ENCODE measurements around the gene TTC3.
"Not testable (repeated sequence)": the region's sequence is repeated elsewhere in the genome, so short reads cannot be mapped to it uniquely, and the experiment has no call there.

Gene TTC3

GRCh38 chr21:37098751-37099150 is 25.7 kb downstream of the TTC3 start:
- DNase-seq (ENCODE audit: low spot score): no peak

GRCh38 chr21:37100316-37100715 is 27.3 kb downstream of the TTC3 start:
- no peak for DNase-seq (ENCODE audit: low spot score)

GRCh38 chr21:37101384-37101783 is 28.3 kb downstream of the TTC3 start:
- DNase-seq (ENCODE audit: low spot score): no peak

- not testable (repeated sequence) for DNase-seq (ENCODE audit: low spot score)
Observed at GRCh38 chr21:37102746-37103145, 29.7 kb downstream of the TTC3 start.

GRCh38 chr21:37106998-37107397 is 33.9 kb downstream of the TTC3 start:
- DNase-seq (ENCODE audit: low spot score): no peak

DNA sequence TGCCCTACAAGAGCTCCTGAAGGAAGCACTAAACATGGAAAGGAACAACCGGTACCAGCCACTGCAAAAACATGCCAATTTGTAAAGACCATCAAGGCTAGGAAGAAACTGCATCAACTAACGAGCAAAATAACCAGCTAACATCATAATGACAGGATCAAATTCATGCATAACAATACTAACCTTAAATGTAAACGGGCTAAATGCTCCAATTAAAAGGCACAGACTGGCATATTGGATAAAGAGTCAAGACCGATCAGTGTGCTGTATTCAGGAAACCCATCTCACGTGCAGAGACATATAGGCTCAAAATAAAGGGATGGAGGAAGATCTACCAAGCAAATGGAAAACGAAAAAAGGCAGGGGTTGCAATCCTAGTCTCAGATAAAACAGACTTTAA is 38.0 kb downstream of the TTC3 start:
- DNase-seq (ENCODE audit: low spot score): not testable (repeated sequence)

DNA sequence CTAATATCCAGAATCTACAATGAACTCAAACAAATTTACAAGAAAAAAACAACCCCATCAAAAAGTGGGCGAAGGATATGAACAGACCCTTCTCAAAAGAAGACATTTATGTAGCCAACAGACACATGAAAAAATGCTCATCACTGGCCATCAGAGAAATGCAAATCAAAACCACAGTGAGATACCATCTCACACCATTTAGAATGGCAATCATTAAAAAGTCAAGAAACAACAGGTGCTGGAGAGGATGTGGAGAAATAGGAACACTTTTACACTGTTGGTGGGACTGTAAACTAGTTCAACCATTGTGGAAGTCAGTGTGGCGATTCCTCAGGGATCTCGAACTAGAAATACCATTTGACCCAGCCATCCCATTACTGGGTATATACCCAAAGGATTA is 41.2 kb downstream of the TTC3 start:
- not testable (repeated sequence) for DNase-seq (ENCODE audit: low spot score)

GRCh38 chr21:37116459-37116858 is 43.4 kb downstream of the TTC3 start:
- DNase-seq (ENCODE audit: low spot score): not testable (repeated sequence)

DNA sequence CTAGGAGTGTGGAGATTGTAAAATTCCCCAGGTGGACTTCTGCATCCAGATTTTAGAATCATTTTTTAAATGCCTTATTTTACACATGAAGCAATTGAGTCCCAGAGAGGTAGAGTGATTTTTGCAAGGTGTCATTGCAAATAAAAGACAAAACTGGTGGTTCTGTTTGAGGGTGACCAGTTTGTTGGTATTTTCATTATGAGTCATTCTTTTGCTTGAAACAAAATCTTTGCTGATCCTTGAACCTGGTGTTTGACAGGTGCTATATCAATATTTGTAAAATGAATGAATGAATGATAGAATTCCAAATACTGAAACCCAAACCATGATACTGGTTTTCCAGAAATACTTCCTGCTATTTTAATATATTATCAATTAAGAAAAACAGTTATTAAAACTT is 44.1 kb downstream of the TTC3 start:
- DNase-seq (ENCODE audit: low spot score): no peak

DNA sequence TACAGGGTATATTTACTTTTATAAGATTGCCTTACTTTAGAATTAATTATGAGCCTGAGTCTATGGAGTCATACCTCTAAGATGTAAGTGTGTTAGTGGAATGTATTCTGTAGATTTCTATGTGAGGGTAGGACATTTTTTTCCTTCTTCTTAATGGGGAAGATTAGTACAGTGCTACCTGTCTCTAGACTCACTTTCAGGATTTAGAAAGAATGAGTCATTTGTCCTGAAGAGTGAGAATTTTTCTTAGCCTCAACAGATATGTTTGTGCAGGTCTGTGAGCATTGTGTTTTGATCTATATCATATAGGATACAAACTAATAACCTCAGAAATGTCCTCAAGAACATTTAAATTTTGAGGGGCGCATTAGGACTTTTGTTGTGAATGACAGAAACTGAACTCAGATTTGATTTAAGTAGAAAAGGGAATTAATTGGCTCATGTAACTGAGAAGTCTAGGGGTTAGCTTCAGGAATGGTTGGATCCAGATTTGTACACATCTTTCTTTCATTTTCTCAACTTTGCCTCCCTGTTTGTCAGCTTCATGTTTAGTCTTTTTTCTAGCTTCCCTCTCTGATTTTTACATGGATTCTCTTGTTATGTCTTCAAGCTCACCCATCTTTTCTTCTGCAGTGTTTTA is 45.3 kb downstream of the TTC3 start:
- DNase-seq (ENCODE audit: low spot score): no peak

- no peak for DNase-seq (ENCODE audit: low spot score)
Observed at GRCh38 chr21:37119421-37120218, 46.6 kb downstream of the TTC3 start.

DNA sequence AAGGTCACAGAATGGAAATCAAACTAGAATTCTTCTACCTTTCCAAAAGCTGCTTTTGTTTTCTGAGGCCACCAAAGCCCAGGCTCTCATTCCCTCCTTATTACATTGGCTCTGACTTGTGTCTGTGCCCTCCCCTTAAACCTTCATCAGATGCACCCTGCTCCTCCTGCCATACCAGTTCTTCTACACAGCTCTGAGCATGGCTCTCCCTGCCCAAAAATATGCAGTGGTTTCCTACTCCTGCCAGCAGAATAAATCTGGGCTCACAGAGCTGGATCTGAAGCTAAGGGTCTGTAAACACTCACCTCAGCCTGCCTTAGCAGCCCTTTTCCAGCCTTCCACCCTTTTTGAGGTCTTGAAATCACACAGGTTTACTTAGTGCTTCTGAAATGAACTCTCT is 55.0 kb downstream of the TTC3 start:
- no peak for DNase-seq (ENCODE audit: low spot score)

DNA sequence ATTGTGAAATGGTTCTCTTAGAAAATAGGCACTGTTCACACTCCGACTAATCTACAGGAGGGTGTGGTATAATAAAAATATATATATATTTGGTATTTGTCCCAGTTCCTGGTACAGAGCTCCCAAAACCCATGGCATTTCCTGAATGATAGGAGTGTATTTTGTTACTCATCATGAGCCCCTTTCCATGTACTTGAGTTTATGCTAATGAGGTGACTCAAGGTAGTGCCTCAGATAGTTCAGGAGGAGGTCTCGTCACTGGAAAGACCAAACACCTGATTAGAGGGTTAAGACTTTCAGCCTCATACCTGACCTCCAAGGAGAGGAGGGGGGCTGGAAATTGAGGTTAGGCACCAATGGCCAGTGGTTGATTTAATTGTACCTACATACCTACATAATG is 57.9 kb downstream of the TTC3 start:
- DNase-seq (ENCODE audit: low spot score): no peak

GRCh38 chr21:37136261-37136660 is 63.2 kb downstream of the TTC3 start:
- DNase-seq (ENCODE audit: low spot score): no peak

- no peak for DNase-seq (ENCODE audit: low spot score)
Observed at GRCh38 chr21:37136744-37137143, 63.7 kb downstream of the TTC3 start.

GRCh38 chr21:37139154-37139553 is 66.1 kb downstream of the TTC3 start:
- DNase-seq (ENCODE audit: low spot score): no peak

DNA sequence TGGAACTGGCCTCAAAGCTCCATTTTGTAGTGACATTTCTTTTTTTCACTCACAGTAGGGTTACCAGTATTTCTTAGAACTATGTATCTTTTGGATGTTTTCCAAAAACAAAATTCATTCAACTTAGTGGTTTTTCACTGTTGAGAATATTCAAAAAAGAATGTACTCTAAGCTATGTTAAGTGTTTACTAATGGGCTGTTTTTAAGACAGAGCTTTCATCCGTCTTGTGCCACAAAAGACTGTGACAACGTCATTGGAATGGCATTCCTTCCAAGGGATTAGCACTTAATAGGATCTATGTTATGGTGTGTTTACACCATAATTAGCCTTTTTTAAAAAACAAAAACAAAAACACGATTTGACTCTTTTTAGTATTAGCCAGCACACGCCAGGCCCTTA is 66.8 kb downstream of the TTC3 start:
- no peak for DNase-seq (ENCODE audit: low spot score)

GRCh38 chr21:37143392-37143791 is 70.3 kb downstream of the TTC3 start:
- DNase-seq (ENCODE audit: low spot score): not testable (repeated sequence)

GRCh38 chr21:37145635-37146111 is 72.6 kb downstream of the TTC3 start:
- no peak for DNase-seq (ENCODE audit: low spot score)

GRCh38 chr21:37146320-37147235 is 73.5 kb downstream of the TTC3 start:
- no peak for DNase-seq (ENCODE audit: low spot score)

GRCh38 chr21:37149411-37149810 is 76.4 kb downstream of the TTC3 start:
- no peak for DNase-seq (ENCODE audit: low spot score)

DNA sequence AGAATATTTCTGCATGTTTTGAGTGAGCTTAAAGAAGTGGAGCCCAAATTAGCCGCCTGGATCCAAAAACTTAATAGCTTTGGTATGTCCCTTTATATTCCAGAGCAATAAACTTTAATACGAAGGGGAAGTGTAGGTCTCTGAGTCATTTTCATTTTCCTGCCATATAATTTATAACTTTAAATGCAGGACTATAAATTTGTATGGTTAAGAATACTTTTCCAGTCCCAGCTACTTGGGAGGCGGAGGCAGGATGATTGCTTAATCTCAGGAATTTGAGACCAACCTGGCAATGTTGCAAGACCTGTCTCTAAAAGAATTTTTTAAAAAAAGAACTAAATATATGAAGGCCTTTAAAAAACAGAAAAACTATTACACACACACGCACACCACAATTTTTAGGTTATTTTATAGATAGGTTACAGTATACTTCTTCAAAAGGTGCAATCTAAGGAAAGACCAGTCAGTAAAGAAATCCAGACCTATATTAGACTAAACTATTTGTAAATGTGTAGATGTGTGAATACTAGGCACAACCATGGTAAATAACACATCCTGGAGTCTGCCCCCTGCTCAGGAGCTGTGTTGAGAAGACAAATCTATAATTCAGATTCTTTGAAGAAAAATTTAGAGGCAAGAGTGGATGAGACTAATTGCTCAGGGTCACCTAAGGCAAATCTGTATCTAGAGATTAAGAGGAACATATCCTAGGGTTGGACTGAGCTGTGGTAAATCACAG is 80.3 kb downstream of the TTC3 start:
- no peak for DNase-seq (ENCODE audit: low spot score)
